Measurements from ENCODE around the gene CRYGN. TPM values are rescaled to one million over a fixed set of nuclear protein-coding genes. Genes with fewer than 3 reads are reported as not detected.

CRYGN gene
- total RNA-seq, 1 donor from 2014 or later: 3.9 TPM

- intact Hi-C loops (cut with DNase I): no loop called here
- ATAC-seq: no peak
- no peak for DNase-seq (ENCODE audit: low spot score)
Observed at GRCh38 chr7:151461096-151461941, 21.4 kb upstream of the CRYGN start.

GRCh38 chr7:151460474-151460855 is 20.5 kb upstream of the CRYGN start:
- intact Hi-C loops (cut with DNase I): no loop called here
- ATAC-seq: peak; percentile 63
- no peak for DNase-seq (ENCODE audit: low spot score)

GRCh38 chr7:151459726-151460473 is 20.0 kb upstream of the CRYGN start:
- intact Hi-C loops (cut with DNase I): loop anchor here (10.0 kb wide), 1 partner anchor 295 kb away; no protein-coding TSS in a partner anchor
- ATAC-seq: peak; percentile 91
- peak; percentile 86 for DNase-seq (ENCODE audit: low spot score)

DNA sequence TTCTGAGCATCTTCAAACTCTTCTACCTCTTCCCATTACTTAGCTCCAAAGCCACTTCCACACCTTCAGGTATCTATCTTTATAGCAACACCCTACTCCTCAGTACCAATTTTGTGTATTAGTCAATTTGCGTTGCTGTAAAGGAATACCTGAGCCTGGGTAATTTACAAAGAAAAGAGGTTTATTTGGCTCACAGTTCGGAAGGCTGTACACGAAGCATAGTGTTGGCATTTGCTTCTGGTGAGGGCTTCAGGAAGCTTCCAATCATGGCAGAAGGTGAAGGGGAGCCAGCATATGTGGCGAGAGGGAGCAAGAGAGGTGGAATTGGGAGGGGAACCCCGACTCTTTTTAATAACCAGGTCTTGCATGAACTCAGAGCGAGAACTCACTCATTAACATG is 17.6 kb upstream of the CRYGN start:
- DNase-seq (ENCODE audit: low spot score): no peak
- ATAC-seq: no peak
- intact Hi-C loops (cut with DNase I): loop anchor here (10.0 kb wide), 1 partner anchor 297 kb away; no protein-coding TSS in a partner anchor

DNA sequence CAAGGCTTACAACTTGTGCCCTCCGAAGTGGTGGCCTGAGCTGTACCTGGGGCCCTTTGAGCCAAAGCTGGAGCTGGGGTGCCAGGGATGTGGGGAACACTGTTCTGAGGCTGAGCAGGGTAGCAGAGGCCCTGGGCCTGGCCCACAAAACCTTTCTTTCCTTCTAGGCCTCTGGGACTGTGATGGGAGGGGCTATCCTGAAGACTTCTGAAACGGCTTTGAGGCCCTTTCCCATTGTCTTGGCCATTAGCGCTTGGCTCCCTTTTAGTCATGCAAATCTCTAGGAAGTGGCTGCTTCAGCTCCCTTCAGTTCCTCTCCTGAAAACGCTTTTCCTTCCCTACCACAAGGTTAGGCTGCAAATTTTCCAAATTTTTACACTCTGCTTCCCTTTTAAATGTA is 16.8 kb upstream of the CRYGN start:
- intact Hi-C loops (cut with DNase I): loop anchor here (10.0 kb wide), 1 partner anchor 298 kb away; no protein-coding TSS in a partner anchor
- DNase-seq (ENCODE audit: low spot score) (no peak), ATAC-seq (no peak)

DNA sequence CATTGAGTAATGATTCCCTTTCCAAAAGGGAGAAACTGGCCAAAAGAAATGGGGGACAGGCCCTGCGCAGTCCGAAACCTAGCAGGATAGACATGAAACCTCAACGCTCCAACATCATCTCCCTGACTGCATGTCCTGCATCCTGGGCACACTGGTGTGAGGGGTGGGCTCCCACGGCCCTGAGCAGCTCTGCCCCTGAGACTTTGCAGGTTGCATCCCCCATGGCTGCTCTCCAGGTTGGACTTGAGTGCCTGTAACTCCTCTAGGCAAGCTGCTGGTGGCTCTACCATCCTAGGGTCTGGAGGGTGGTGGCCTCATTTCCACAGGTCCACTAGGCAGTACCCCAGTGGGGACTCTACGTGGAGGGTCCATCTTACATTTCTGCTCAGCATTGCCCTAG is 16.3 kb upstream of the CRYGN start:
- DNase-seq (ENCODE audit: low spot score) (no peak), ATAC-seq (no peak)
- intact Hi-C loops (cut with DNase I): loop anchor here (10.0 kb wide), 1 partner anchor 299 kb away; no protein-coding TSS in a partner anchor

GRCh38 chr7:151455690-151456089 is 15.7 kb upstream of the CRYGN start:
- intact Hi-C loops (cut with DNase I): loop anchor here (10.0 kb wide), 1 partner anchor 299 kb away; no protein-coding TSS in a partner anchor

GRCh38 chr7:151454932-151455530 is 15.1 kb upstream of the CRYGN start:
- DNase-seq (ENCODE audit: low spot score): no peak
- intact Hi-C loops (cut with DNase I): loop anchor here (10.0 kb wide), 1 partner anchor 300 kb away; no protein-coding TSS in a partner anchor
- ATAC-seq: no peak

More at GRCh38 chr7:151455690-151456089, 15.7 kb upstream of the CRYGN start:
- ATAC-seq (no peak), DNase-seq (ENCODE audit: low spot score) (no peak)

- ATAC-seq (peak; percentile 32), DNase-seq (ENCODE audit: low spot score) (no peak)
- intact Hi-C loops (cut with DNase I): loop anchor here (10.0 kb wide), 1 partner anchor 300 kb away; no protein-coding TSS in a partner anchor
Observed at GRCh38 chr7:151454305-151454704, 14.4 kb upstream of the CRYGN start.

DNA sequence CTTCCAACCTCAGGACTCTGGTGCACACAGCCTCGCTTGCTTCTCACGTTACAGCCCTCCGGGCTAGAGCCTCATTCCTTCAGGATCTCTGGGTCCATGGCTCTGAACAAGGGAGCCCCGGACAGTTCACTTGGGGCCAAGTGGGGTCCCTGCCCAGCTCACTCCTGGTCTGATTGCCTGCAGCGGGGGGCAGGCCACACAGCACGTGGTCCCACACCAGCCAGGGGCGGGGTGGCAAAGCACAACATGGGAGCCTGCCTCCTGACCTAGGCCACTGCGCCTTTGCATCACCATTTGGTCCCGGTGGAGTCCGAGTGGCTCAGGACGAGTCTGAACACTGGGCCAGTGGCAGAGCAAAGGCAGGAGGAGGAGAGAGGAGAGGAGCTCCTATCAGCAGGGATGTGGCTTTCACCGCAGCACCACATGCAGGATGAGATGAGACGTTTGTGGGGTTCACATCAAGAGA is 13.4 kb upstream of the CRYGN start:
- ATAC-seq (no peak), DNase-seq (ENCODE audit: low spot score) (no peak)
- intact Hi-C loops (cut with DNase I): loop anchor here (10.0 kb wide), 1 partner anchor 301 kb away; no protein-coding TSS in a partner anchor

DNA sequence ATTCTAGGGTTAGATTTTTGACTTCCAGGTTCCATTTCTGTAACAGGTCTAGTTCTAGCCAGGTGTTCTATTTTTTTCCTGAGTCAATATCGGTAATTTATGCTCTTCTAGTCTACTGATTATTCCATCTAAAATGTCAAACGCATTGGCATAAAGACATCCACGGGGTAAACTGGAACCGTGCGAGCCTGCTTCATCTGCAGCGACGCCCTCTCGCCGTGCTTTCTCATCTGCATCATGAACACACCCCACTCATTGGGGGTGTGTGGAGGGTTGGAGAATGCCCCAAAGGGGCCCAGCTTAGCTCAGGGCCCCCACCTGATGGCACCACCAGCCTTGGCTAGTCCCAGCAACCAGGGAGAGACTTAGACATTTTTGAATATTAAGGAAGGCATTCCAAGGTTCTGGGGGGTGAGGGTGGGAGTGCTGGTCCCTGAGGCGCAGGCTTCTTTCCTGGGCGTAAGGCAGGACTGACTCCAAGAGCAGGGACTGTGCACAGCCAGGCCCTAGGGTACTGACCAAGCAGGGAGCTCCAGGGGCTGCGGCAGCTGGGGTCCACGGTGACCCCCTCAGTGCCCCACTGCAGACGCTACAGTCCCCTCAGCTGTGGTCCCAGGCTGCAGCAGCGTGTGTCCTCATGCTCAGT is 12.9 kb upstream of the CRYGN start:
- no peak for ATAC-seq

GRCh38 chr7:151451626-151452571 is 12.0 kb upstream of the CRYGN start:
- ATAC-seq: no peak
- intact Hi-C loops (cut with DNase I): loop anchor here (10.0 kb wide), 1 partner anchor 303 kb away; no protein-coding TSS in a partner anchor
- DNase-seq (ENCODE audit: low spot score): peak; percentile 42

More for the DNA sequence above, 12.9 kb upstream of the CRYGN start:
- DNase-seq (ENCODE audit: low spot score): no peak
- intact Hi-C loops (cut with DNase I): loop anchor here (10.0 kb wide), 1 partner anchor 302 kb away; no protein-coding TSS in a partner anchor

- ATAC-seq (no peak), DNase-seq (ENCODE audit: low spot score) (peak; percentile 34)
- intact Hi-C loops (cut with DNase I): loop anchor here (10.0 kb wide), 1 partner anchor 304 kb away; no protein-coding TSS in a partner anchor
Observed at GRCh38 chr7:151451156-151451555, 11.2 kb upstream of the CRYGN start.

DNA sequence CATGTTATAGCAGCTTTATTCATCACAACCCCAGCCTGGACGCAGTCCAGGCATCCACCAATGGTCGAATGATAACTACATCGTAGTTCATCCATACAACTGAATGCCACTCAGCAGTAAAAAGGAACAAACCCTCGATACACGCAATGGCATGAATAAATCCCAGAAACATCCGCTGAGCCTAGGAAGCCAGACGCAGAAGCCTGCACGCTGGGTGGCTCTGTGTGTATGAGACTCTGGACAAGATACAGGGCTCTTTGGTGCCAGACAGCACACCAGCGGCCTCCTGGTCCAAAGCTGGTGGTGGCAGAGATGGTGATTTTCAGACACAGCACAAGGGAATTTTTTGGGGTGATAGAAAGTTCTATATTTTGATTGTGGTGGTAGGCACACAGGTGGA is 10.0 kb upstream of the CRYGN start:
- DNase-seq (ENCODE audit: low spot score) (peak; percentile 23), ATAC-seq (no peak)
- intact Hi-C loops (cut with DNase I): loop anchor here (2.0 to 10.0 kb wide), 2 partner anchors 81 to 305 kb away; no protein-coding TSS in a partner anchor

DNA sequence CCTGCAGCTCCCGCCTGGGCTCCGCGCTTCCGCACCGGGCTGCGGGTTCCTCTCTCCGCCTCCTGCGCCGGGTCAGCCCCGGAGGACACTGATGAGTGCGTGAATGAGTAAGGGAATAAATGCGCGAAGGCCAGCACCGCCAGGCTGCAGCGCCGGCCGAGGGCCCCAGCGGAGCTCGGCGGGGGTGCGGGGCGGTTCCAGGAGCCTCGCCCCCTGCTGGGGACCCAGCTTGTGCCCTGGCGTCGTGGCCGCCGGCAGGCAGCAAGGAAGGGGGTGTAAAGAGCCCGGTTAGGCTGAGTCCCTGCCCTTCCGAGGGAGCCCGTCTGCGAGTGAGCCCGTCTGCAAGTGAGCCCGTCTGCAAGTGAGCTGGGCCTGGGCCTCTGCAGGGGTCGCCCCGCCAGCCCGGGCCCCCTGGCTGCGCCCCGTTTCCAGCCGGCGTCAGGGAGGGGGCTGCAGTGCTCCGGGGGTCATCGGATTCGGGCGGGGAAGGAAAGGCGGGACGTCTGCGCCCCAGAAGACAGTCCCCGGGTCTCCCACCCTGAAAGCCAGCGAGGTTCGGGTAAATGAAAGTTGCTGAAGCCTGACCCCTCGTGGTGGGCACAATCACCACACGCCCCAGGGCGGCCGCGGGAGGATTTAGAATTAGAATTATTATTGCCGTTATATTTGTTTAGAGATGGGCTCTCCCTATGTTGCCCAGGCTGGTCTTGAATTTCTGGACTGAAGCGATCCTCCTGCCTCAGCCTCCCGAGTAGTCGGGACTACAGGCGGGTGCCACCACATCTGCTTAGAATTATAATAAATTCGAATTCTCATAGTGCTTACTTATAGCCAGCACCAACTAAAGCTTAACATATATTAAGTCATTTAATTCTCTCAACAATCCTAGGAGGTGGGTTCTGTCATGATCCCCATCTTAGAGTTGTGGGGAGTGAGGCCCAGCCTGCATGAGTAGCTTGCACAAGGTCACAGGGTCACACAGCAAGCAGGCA is 8.6 kb upstream of the CRYGN start:
- peak; percentile 90 for ATAC-seq
- DNase-seq (ENCODE audit: low spot score): peak; percentile 89
- intact Hi-C loops (cut with DNase I): loop anchor here (2.0 kb wide), 1 partner anchor 80 kb away; no protein-coding TSS in a partner anchor

- intact Hi-C loops (cut with DNase I): loop anchor here (2.0 kb wide), 1 partner anchor 79 kb away; no protein-coding TSS in a partner anchor
- no peak for ATAC-seq
Observed at GRCh38 chr7:151447901-151448260, 7.9 kb upstream of the CRYGN start.

More at GRCh38 chr7:151447901-151448260, 7.9 kb upstream of the CRYGN start:
- no peak for DNase-seq (ENCODE audit: low spot score)
